HTR-8/SVneo (cell line): ENCODE data around the gene CCDC91.

ENCODE experiments used
- DNase-seq: peaks from one replicate; pipeline ENCODE4 v3.0.0; 2011; ENCODE audit warnings: low spot score, mixed read lengths; ENCODE audit not compliant: insufficient read length
- FAIRE-seq: peaks from 2 replicates; lab custom pipeline; 2011; peaks lifted over from hg19 to GRCh38; lab: Jason Lieb, UNC

Gene CCDC91

GRCh38 chr12:28190321-28191050 is at the start of gene CCDC91:
TSS of gene CCDC91 (plus strand) at chr12:28190456. CDS start at chr12:28257216, 66,760 bp downstream.
- peak; percentile 88 for DNase-seq
- FAIRE-seq, result peak; percentile 99

- peak; percentile 80 for FAIRE-seq
- DNase-seq, result no peak
These were observed 46.2 kb upstream of the CCDC91 start for GRCh38 chr12:28144059-28144458.

GRCh38 chr12:28144532-28144931 is 45.7 kb upstream of the CCDC91 start:
- FAIRE-seq (no peak), DNase-seq (no peak)

- DNase-seq, result no peak
- FAIRE-seq, result no peak
These were observed 45.0 kb upstream of the CCDC91 start for GRCh38 chr12:28145216-28145615.

- FAIRE-seq (peak; percentile 38), DNase-seq (no peak)
These were observed 41.0 kb upstream of the CCDC91 start for GRCh38 chr12:28149279-28149678.

- FAIRE-seq (no peak), DNase-seq (no peak)
These were observed 33.9 kb upstream of the CCDC91 start for GRCh38 chr12:28156362-28156761.

GRCh38 chr12:28156804-28157203 is 33.5 kb upstream of the CCDC91 start:
- FAIRE-seq (no peak), DNase-seq (no peak)

- FAIRE-seq (peak; percentile 72), DNase-seq (no peak)
These were observed 31.9 kb upstream of the CCDC91 start for GRCh38 chr12:28158353-28158752.

- DNase-seq (no peak), FAIRE-seq (no peak)
These were observed 30.6 kb upstream of the CCDC91 start for GRCh38 chr12:28159688-28160087.

GRCh38 chr12:28161697-28162096 is 28.6 kb upstream of the CCDC91 start:
- FAIRE-seq (peak; percentile 33), DNase-seq (no peak)

- DNase-seq, result no peak
- peak; percentile 38 for FAIRE-seq
These were observed 27.6 kb upstream of the CCDC91 start for GRCh38 chr12:28162697-28163096.

- DNase-seq (no peak), FAIRE-seq (no peak)
These were observed 25.5 kb upstream of the CCDC91 start for GRCh38 chr12:28164644-28165275.

GRCh38 chr12:28167981-28168485 is 22.2 kb upstream of the CCDC91 start:
- FAIRE-seq (peak; percentile 71), DNase-seq (no peak)

GRCh38 chr12:28171356-28172060 is 18.7 kb upstream of the CCDC91 start:
- FAIRE-seq, result peak; percentile 80
- no peak for DNase-seq

GRCh38 chr12:28172434-28173030 is 17.7 kb upstream of the CCDC91 start:
- DNase-seq (peak; percentile 71), FAIRE-seq (peak; percentile 94)

GRCh38 chr12:28173440-28173839 is 16.8 kb upstream of the CCDC91 start:
- no peak for DNase-seq
- no peak for FAIRE-seq

- FAIRE-seq (peak; percentile 58), DNase-seq (no peak)
These were observed 15.1 kb upstream of the CCDC91 start for GRCh38 chr12:28175098-28175589.

- FAIRE-seq, result no peak
- DNase-seq, result no peak
These were observed 14.0 kb upstream of the CCDC91 start for GRCh38 chr12:28176295-28176694.

GRCh38 chr12:28177461-28177860 is 12.8 kb upstream of the CCDC91 start:
- no peak for FAIRE-seq
- DNase-seq, result no peak

GRCh38 chr12:28177905-28178304 is 12.4 kb upstream of the CCDC91 start:
- FAIRE-seq (peak; percentile 31), DNase-seq (no peak)
